ENCODE results near the gene ZMIZ1. TPM values are rescaled to one million over a fixed set of nuclear protein-coding genes. Genes with fewer than 3 reads are reported as not detected.

The ZMIZ1 gene
- total RNA-seq, 1 experiment from 2014 or later: 22.3 TPM

DNA sequence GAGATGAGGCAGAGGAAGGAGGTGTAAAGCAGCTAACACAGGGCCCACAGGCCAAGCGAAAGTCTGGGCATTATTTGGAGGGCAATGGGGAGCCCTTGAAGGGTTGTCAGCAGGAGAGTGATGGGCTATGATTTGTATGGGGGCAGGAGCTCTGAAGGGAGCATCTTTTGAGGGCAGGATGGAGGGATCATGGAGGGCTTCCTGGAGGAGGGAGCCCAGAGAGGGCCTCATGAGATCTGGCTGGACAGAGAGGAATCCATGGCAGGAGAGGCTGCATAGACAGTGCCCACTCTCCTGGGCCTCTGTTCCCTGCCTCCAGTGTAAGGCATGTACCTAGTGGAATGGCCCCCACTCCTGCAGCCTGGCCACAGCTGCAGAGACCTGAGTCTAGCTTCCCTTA lies 141.9 kb downstream of the ZMIZ1 start:
- Histone ChIP-seq H3K36me3 (peaks cover 87% of the 10 kb centered on the region), H3K4me3 (no peak overlapping the region), H3K27me3 (replicated peaks) (no peaks in the 10 kb centered on the region), H3K27ac (no peak overlapping the region), H3K4me1 (replicated peaks) (no peaks in the 10 kb centered on the region), H3K9me3 (replicated peaks) (no peaks in the 10 kb centered on the region)
- DNase-seq (ENCODE audit: low read depth in 1 of 2, low spot score in 2 of 2): no peak

GRCh38 chr10:79211616-79212015 lies 142.8 kb downstream of the ZMIZ1 start:
- no peak for DNase-seq (ENCODE audit: low read depth in 1 of 2, low spot score in 2 of 2)
- H3K9me3 ChIP-seq (replicated peaks): no peaks in the 10 kb centered on the region
- H3K4me1 ChIP-seq (replicated peaks): no peaks in the 10 kb centered on the region
- H3K27ac ChIP-seq: no peak overlapping the region
- no peaks in the 10 kb centered on the region for H3K27me3 ChIP-seq (replicated peaks)
- H3K4me3 ChIP-seq: no peak overlapping the region
- peaks cover 87% of the 10 kb centered on the region for H3K36me3 ChIP-seq

GRCh38 chr10:79215531-79215930 lies 146.8 kb downstream of the ZMIZ1 start:
- DNase-seq (ENCODE audit: low read depth in 1 of 2, low spot score in 2 of 2): no peak
- no peak overlapping the region for H3K4me3 ChIP-seq
- no peaks in the 10 kb centered on the region for H3K4me1 ChIP-seq (replicated peaks)
- H3K36me3 ChIP-seq: peaks cover 84% of the 10 kb centered on the region
- no peak overlapping the region for H3K27ac ChIP-seq
- H3K9me3 ChIP-seq (replicated peaks): no peaks in the 10 kb centered on the region
- no peaks in the 10 kb centered on the region for H3K27me3 ChIP-seq (replicated peaks)

GRCh38 chr10:79219322-79219957 lies 150.7 kb downstream of the ZMIZ1 start:
- no peak for DNase-seq (ENCODE audit: low read depth in 1 of 2, low spot score in 2 of 2)
- Histone ChIP-seq H3K4me3 (no peak overlapping the region), H3K9me3 (replicated peaks) (no peaks in the 10 kb centered on the region), H3K36me3 (peaks cover 92% of the 10 kb centered on the region), H3K27ac (no peak overlapping the region), H3K27me3 (replicated peaks) (no peaks in the 10 kb centered on the region), H3K4me1 (replicated peaks) (no peaks in the 10 kb centered on the region)

- H3K27ac ChIP-seq: no peak overlapping the region
- no peak for DNase-seq (ENCODE audit: low read depth in 1 of 2, low spot score in 2 of 2)
- H3K9me3 ChIP-seq (replicated peaks): no peaks in the 10 kb centered on the region
- H3K27me3 ChIP-seq (replicated peaks): no peaks in the 10 kb centered on the region
- H3K4me3 ChIP-seq: no peak overlapping the region
- peaks cover 92% of the 10 kb centered on the region for H3K36me3 ChIP-seq
- H3K4me1 ChIP-seq (replicated peaks): no peaks in the 10 kb centered on the region
Observed at GRCh38 chr10:79220307-79220706, 151.5 kb downstream of the ZMIZ1 start.

DNA sequence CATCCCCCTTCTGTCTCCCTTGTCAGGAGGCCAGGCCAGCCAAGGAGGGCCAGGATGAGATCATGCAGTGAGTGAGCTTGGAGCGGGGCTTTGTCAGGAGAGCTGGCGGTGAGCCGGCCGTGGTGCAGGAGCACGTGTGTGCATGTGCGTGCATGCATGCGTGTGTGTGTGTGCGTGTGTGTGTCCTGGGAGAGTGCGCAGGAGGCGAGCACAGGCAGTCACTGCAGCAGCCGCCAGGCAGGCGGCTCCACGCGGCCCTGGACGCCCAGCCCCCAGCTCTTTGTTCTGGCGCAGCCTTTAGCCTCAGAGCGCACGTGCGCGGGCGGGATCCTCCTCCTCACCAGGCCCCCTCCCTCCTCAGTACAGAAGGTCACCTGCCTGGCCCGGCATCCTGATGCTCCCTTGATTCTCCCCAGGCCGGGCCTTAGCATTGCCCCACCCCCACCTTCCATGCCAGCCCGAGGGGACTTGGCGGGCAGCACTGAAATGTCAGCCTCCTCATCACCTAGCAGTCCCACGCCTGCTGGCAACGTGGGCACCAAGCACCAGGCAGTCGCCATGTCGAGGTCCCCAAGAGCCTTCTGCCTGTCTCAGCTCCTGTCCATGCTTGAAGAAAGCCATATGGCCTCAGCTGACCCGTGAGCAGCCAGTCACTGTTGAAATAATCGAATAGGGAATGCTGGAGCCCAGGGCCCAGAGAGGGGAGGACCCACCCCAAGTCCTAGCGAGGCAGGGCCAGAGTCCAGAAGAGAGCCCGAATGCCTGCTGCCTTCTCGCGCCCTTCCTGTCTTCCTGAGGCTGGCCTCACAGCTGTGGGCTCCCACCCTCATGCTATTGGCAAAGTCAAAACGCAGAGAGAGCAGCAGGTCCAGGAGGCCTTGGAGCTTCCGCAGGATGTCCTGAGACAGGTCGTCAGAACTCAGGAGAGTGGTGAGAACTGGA lies 152.6 kb downstream of the ZMIZ1 start:
- peaks cover 88% of the 10 kb centered on the region for H3K36me3 ChIP-seq
- no peaks in the 10 kb centered on the region for H3K9me3 ChIP-seq (replicated peaks)
- no peak for DNase-seq (ENCODE audit: low read depth in 1 of 2, low spot score in 2 of 2)
- H3K27ac ChIP-seq: no peak overlapping the region
- H3K4me1 ChIP-seq (replicated peaks): no peaks in the 10 kb centered on the region
- no peak overlapping the region for H3K4me3 ChIP-seq
- no peaks in the 10 kb centered on the region for H3K27me3 ChIP-seq (replicated peaks)

GRCh38 chr10:79222186-79222585 lies 153.4 kb downstream of the ZMIZ1 start:
- H3K27ac ChIP-seq: no peak overlapping the region

DNA sequence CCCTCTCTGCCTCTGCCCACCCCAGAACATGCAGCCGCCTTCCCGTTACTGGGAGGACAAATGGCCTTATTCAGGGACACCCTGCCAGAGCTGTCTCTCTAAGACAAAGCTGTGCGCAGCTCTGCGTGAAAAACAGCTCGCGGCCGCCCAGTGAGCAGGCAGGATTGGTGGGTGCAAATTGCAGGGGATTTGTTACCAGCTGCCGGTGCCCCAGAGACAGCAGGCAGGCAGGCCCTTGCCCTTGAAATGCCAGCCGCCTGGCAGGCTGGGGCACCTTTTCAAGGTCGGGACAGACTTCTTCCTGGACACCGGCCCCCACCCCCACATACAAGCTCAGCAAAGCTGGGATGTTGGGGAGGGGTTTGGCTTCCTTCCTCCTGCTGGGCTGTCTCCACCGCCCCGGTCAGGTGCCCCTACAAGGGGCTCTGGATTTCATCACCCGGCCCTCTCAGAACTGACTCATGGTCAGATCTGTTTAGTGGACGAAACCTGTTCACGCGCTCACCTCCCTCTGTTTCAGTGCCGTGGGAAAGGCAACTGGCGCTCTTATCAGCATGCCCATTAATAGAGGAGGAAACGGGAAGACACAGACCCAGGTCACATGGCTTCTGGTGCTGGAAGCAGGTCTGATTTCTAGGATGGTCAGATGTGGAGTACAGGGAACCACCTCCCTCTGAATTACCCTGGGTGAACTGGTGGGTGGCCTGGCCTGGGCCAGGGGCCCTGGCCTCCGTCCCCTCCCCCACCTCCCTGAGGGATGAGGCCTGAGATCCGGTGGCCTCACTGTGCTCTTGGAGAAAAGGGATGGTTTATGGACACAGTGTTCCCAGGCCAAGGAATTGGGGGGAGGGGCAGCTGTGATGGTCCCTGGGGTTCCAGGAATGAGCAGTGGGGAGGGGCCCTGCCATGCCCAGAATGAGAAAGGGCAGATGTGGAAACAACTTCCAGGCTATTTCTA lies 154.6 kb downstream of the ZMIZ1 start:
- Histone ChIP-seq H3K4me1 (replicated peaks) (no peaks in the 10 kb centered on the region), H3K36me3 (peaks cover 88% of the 10 kb centered on the region), H3K27me3 (replicated peaks) (no peaks in the 10 kb centered on the region), H3K9me3 (replicated peaks) (no peaks in the 10 kb centered on the region), H3K4me3 (no peak overlapping the region), H3K27ac (no peak overlapping the region)
- DNase-seq (ENCODE audit: low read depth in 1 of 2, low spot score in 2 of 2): no peak

More at GRCh38 chr10:79222186-79222585, 153.4 kb downstream of the ZMIZ1 start:
- H3K9me3 ChIP-seq (replicated peaks): no peaks in the 10 kb centered on the region
- H3K4me3 ChIP-seq: no peak overlapping the region
- H3K36me3 ChIP-seq: peaks cover 88% of the 10 kb centered on the region
- no peaks in the 10 kb centered on the region for H3K4me1 ChIP-seq (replicated peaks)
- H3K27me3 ChIP-seq (replicated peaks): no peaks in the 10 kb centered on the region
- DNase-seq (ENCODE audit: low read depth in 1 of 2, low spot score in 2 of 2): no peak

- Histone ChIP-seq H3K27ac (no peak overlapping the region), H3K9me3 (replicated peaks) (no peaks in the 10 kb centered on the region), H3K4me1 (replicated peaks) (no peaks in the 10 kb centered on the region), H3K4me3 (no peak overlapping the region), H3K36me3 (peaks cover 93% of the 10 kb centered on the region), H3K27me3 (replicated peaks) (no peaks in the 10 kb centered on the region)
- DNase-seq (ENCODE audit: low read depth in 1 of 2, low spot score in 2 of 2): no peak
Observed at GRCh38 chr10:79224263-79224949, 155.6 kb downstream of the ZMIZ1 start.

- no peak for DNase-seq (ENCODE audit: low read depth in 1 of 2, low spot score in 2 of 2)
- H3K36me3 ChIP-seq: peaks cover 93% of the 10 kb centered on the region
- H3K27ac ChIP-seq: no peak overlapping the region
- no peaks in the 10 kb centered on the region for H3K4me1 ChIP-seq (replicated peaks)
- H3K27me3 ChIP-seq (replicated peaks): no peaks in the 10 kb centered on the region
- H3K9me3 ChIP-seq (replicated peaks): no peaks in the 10 kb centered on the region
- no peak overlapping the region for H3K4me3 ChIP-seq
Observed at GRCh38 chr10:79224992-79225391, 156.2 kb downstream of the ZMIZ1 start.

DNA sequence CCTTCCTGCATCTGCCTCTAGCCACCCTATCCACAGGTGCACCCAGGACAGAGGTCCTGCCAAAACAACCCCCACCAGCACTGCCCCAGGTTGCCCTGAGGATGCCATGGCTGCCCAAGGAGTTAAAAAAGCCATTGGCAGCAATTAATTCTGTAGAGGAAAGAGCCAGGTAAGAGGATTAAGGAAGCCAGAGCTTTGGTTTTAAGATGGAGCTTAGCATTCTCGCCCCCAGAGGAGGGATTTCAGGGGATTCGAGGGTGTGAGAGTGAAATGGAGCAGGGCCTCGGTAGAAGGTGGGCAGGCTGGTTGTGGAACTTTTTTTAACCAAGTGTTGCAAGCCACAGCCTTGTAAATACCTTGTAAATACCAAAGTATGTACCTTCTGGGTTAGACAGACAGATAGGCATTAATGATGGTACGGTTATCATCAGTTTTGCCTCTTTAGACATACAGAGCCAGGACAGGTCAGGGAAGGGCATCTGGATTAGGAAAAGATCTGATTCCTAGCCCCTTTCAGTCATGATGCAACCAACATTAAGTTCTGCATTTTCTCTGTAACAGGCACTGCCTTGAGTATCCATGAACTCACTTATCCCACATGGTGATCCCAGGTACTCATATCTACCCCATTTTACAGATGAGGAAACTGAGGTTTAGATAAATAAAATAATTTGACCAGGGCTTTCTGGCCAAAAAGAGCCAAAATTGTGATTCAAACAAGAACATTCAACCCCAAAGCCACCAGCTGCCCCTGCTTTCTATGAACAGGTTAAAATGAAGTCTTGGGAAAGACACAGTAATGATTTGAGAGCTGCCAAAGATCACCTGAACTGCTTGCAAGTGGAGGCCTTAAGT lies 157.9 kb downstream of the ZMIZ1 start:
- Histone ChIP-seq H3K9me3 (replicated peaks) (no peaks in the 10 kb centered on the region), H3K36me3 (peaks cover 89% of the 10 kb centered on the region), H3K27ac (no peak overlapping the region), H3K4me3 (no peak overlapping the region), H3K27me3 (replicated peaks) (no peaks in the 10 kb centered on the region), H3K4me1 (replicated peaks) (no peaks in the 10 kb centered on the region)
- no peak for DNase-seq (ENCODE audit: low read depth in 1 of 2, low spot score in 2 of 2)

GRCh38 chr10:79229071-79229541 lies 160.3 kb downstream of the ZMIZ1 start:
- Histone ChIP-seq H3K36me3 (peaks cover 84% of the 10 kb centered on the region), H3K4me1 (replicated peaks) (peaks cover 4% of the 10 kb centered on the region), H3K9me3 (replicated peaks) (no peaks in the 10 kb centered on the region), H3K27ac (no peak overlapping the region), H3K27me3 (replicated peaks) (no peaks in the 10 kb centered on the region), H3K4me3 (no peak overlapping the region)
- DNase-seq (ENCODE audit: low read depth in 1 of 2, low spot score in 2 of 2): no peak
